B cell (primary cell): ENCODE data around the gene SLC39A7. TPM values are rescaled to one million over a fixed set of nuclear protein-coding genes. Genes with fewer than 3 reads are reported as not detected.

Experiments used
- ATAC-seq: fragments of 200-7000 bp; cut with Tn5 transposase; one replicate; pipeline ENCODE4 v1.10.0; 2021; ENCODE audit warnings: low read depth, mild to moderate bottlenecking, moderate number of reproducible peaks, moderate library complexity
- CTCF ChIA-PET: fragments of 350-600 bp; sonication (Branson Sonifier 250); formaldehyde crosslinking; loops from one replicate; lab custom pipeline; 2021; ENCODE audit warnings: antibody characterized with exemption, inconsistent platforms; lab: Charles Lee
- POLR2A ChIA-PET: fragments of 350-600 bp; sonication (Branson Sonifier 250); formaldehyde crosslinking; loops from one replicate; lab custom pipeline; 2021; ENCODE audit warnings: antibody characterized with exemption; lab: Charles Lee
- DNase-seq: peaks from one replicate; pipeline ENCODE4 v3.0.0; 2013
- H2AFZ ChIP-seq: 2 replicates; pipeline ENCODE4 v1.6.1; 2012; ENCODE audit warnings: mild to moderate bottlenecking, low read depth, low read length; ENCODE audit not compliant: insufficient read depth, poor library complexity, severe bottlenecking
- H3K27ac ChIP-seq, 2 donors: 1 replicate in 1 of 2; 2 replicates in 1 of 2; pipeline ENCODE4 v1.5.1; 2012 to 2013; ENCODE audit warnings: low read length in 2 of 2, mild to moderate bottlenecking in 2 of 2, moderate library complexity in 1 of 2
- H3K27me3 ChIP-seq, 4 experiments: fragments of 200-600 bp in 1 of 4; sonication (generic) in 1 of 4; replicated peaks in 1 of 4; 1 replicate in 2 of 4; 2 replicates in 2 of 4; pipeline versions ENCODE4 v1.6.1 to v1.7.0; 2013 to 2016; ENCODE audit warnings: low read length in 3 of 4, mild to moderate bottlenecking in 2 of 4, mixed read lengths in 1 of 4, moderate library complexity in 1 of 4; ENCODE audit not compliant: insufficient read depth in 4 of 4, control insufficient read depth in 3 of 4; ENCODE audit errors: control extremely low read depth in 1 of 4
- H3K36me3 ChIP-seq, 2 experiments: replicated peaks in 1 of 2; 1 replicate in 1 of 2; 2 replicates in 1 of 2; pipeline versions ENCODE4 v1.6.1 to v1.7.1; 2013; ENCODE audit warnings: low read length in 1 of 2; ENCODE audit not compliant: insufficient read depth in 2 of 2, control insufficient read depth in 1 of 2; ENCODE audit errors: control extremely low read depth in 1 of 2, extremely low read depth in 1 of 2
- H3K4me1 ChIP-seq, 2 donors: fragments of 200-600 bp in 1 of 2; sonication (generic) in 1 of 2; 1 replicate in 1 of 2; 2 replicates in 1 of 2; pipeline versions ENCODE4 v1.5.1 to v1.6.1; 2013 to 2017; ENCODE audit warnings: low read length in 2 of 2; ENCODE audit not compliant: control insufficient read depth in 2 of 2, insufficient read depth in 2 of 2
- H3K4me2 ChIP-seq: replicated peaks from 2 replicates; pipeline ENCODE3; 2012; ENCODE audit warnings: mild to moderate bottlenecking, low read depth, low read length; ENCODE audit not compliant: poor library complexity, severe bottlenecking
- H3K4me3 ChIP-seq, 5 experiments: fragments of 200-600 bp in 1 of 5; sonication (generic) in 1 of 5; 1 replicate in 3 of 5; 2 replicates in 2 of 5; pipeline versions ENCODE4 v1.5.1 to v1.7.0; 2011 to 2016; ENCODE audit warnings: low read length in 4 of 5, mild to moderate bottlenecking in 4 of 5, low read depth in 2 of 5, control low read depth in 1 of 5, moderate library complexity in 1 of 5; ENCODE audit not compliant: insufficient read depth in 1 of 5; ENCODE audit errors: control extremely low read depth in 1 of 5, extremely low read depth in 1 of 5
- H3K79me2 ChIP-seq: fragments of 200-600 bp; sonication (generic); one replicate; pipeline ENCODE4 v1.6.0; 2016; ENCODE audit warnings: low read length; ENCODE audit not compliant: control insufficient read depth, insufficient read depth
- H3K9ac ChIP-seq: fragments of 200-600 bp; sonication (generic); 2 replicates; pipeline ENCODE4 v1.6.1; 2017; ENCODE audit warnings: mild to moderate bottlenecking, low read length, moderate library complexity
- H3K9me3 ChIP-seq, 3 donors: one replicate each; pipeline versions ENCODE4 v1.6.1 to v1.7.1; 2013; ENCODE audit warnings: low read length in 2 of 3; ENCODE audit not compliant: control insufficient read depth in 2 of 3, insufficient read depth in 1 of 3; ENCODE audit errors: control extremely low read depth in 1 of 3
- H4K20me1 ChIP-seq: 2 replicates; pipeline ENCODE4 v1.6.0; 2012; ENCODE audit warnings: mild to moderate bottlenecking, low read length; ENCODE audit not compliant: insufficient read depth, control insufficient read depth, poor library complexity, severe bottlenecking
- H3K27ac Mint-ChIP-seq: one replicate; pipeline ENCODE4 v1.8.0; 2021; ENCODE audit warnings: mixed read lengths
- H3K27me3 Mint-ChIP-seq: one replicate; pipeline ENCODE4 v1.8.0; 2021; ENCODE audit warnings: mixed read lengths
- H3K4me1 Mint-ChIP-seq: one replicate; pipeline ENCODE4 v1.8.0; 2021; ENCODE audit warnings: mixed read lengths
- H3K4me3 Mint-ChIP-seq: one replicate; pipeline ENCODE4 v1.8.0; 2021; ENCODE audit warnings: mixed read lengths
- H3K9me3 Mint-ChIP-seq: one replicate; pipeline ENCODE4 v1.8.0; 2022; ENCODE audit warnings: mixed read lengths; ENCODE audit not compliant: insufficient read depth
- EZH2 ChIP-seq: IDR thresholded peaks from 2 replicates; pipeline ENCODE4 v1.6.1; 2012; ENCODE audit warnings: borderline replicate concordance, low read depth, mild to moderate bottlenecking, moderate library complexity, low read length; ENCODE audit not compliant: insufficient read depth, poor library complexity, severe bottlenecking
- WGBS: methylation state at CpG from one replicate; pipeline ENCODE4 v1.1.5; 2013; ENCODE audit warnings: missing lambda C conversion rate; ENCODE audit not compliant: insufficient coverage; 5-methylcytosine and 5-hydroxymethylcytosine counted together
- intact Hi-C: fragments of 100-400 bp; cut with micrococcal nuclease; formaldehyde crosslinking; loops from one replicate; pipeline ENCODE4 v1.10.0; 2022
- polyA plus RNA-seq: library from polyadenylated mRNA; depleted of rRNA; stranded (reverse); fragments of >200 nt; gene quantifications from 2 replicates; pipeline ENCODE4 v1.2.3, GENCODE V29; 2012
- total RNA-seq, 2 donors: library from RNA; stranded (reverse); fragments of 120-200 nt in 1 of 2; gene quantifications; 1 replicate in 1 of 2; 2 replicates in 1 of 2; pipeline versions ENCODE4 v1.2.3 to v1.2.4, GENCODE V29; 2013 to 2022
- TF ChIP-seq, protein P1 (sequence below): fragments of 200-600 bp; IDR thresholded peaks from one replicate; pipeline ENCODE4 v1.8.0; 2022; ENCODE audit warnings: antibody characterized with exemption, mild to moderate bottlenecking

The SLC39A7 gene
- total and polyA plus RNA-seq, 2 donors (not counting 1 experiment from before 2014, with no cell fraction given), result 18.7 to 29.6 TPM

DNA sequence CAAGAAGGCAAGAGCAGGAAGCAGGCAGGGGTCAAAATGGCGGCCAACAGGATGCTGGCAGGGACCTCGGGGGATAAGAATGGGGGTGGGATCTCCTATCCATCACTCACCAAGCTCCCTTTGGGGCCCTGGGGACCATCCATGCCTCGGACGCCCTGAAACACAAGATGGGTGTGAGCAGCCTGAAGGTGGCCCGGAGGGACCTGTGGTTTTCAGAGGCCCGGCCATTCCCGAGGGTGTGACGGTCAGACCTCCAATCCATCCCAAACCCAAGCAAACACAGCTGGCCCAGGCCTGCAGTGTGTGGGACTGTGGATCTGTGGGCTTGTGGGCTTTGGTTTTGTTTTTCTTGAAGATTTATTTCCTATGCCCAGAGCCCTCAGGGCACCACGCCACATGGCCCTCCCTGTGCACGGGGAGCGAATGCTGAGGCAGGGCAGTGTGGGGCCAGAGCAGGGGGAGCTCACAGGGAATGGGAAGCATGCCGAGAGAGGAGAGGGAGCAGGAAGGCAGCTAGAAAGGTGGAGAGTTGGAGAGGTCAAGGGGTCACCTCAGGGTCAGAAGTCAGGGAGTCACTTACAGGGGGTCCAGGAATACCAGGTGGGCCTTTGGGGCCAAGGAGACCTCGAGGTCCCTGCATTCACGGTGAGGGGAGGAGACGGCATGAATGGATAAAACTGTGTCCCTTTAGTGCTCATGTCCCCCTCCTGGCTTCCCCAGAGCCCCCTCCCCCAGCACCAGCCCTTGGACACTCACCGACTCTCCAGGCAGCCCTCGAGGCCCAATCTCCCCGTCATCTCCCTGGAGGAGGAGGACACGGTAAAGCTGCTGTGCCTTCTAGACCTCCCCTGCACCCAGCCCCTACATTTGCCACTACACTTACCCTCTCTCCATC lies 22.9 kb upstream of the SLC39A7 start:
- TF ChIP-seq, protein P1, sequence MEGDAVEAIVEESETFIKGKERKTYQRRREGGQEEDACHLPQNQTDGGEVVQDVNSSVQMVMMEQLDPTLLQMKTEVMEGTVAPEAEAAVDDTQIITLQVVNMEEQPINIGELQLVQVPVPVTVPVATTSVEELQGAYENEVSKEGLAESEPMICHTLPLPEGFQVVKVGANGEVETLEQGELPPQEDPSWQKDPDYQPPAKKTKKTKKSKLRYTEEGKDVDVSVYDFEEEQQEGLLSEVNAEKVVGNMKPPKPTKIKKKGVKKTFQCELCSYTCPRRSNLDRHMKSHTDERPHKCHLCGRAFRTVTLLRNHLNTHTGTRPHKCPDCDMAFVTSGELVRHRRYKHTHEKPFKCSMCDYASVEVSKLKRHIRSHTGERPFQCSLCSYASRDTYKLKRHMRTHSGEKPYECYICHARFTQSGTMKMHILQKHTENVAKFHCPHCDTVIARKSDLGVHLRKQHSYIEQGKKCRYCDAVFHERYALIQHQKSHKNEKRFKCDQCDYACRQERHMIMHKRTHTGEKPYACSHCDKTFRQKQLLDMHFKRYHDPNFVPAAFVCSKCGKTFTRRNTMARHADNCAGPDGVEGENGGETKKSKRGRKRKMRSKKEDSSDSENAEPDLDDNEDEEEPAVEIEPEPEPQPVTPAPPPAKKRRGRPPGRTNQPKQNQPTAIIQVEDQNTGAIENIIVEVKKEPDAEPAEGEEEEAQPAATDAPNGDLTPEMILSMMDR, result no peak
- no peak for TF ChIP-seq EZH2
- Histone ChIP-seq H3K4me2 (no peak overlapping the region), H3K79me2 (no peaks in the 10 kb centered on the region), H2AFZ (no peak overlapping the region), H3K4me1 (peaks cover under 1 to 5% of the 10 kb centered on the region in 2 donors), H3K27ac (no peak overlapping the region), H4K20me1 (no peaks in the 10 kb centered on the region), H3K27me3 (peaks cover 0 to 10% (median 4%) of the 10 kb centered on the region in 4 experiments), H3K9ac (no peak overlapping the region), H3K4me3 (no peak overlapping the region), H3K9me3 (peaks cover 0 to 5% (median 0%) of the 10 kb centered on the region in 3 donors), H3K36me3 (no peaks in the 10 kb centered on the region)
- POLR2A ChIA-PET, result no interaction called here
- H3K4me1 Mint-ChIP-seq, result peaks cover 2% of the 10 kb centered on the region
- peaks cover 2% of the 10 kb centered on the region for H3K9me3 Mint-ChIP-seq
- CTCF ChIA-PET, result interaction anchor here (1.4 kb wide), 1 partner anchor 9 kb away, joined by 3 read pairs; no protein-coding TSS in a partner anchor
- intact Hi-C loops, result no loop called here
- no peak overlapping the region for H3K27ac Mint-ChIP-seq
- H3K4me3 Mint-ChIP-seq, result no peak overlapping the region
- peaks cover 17% of the 10 kb centered on the region for H3K27me3 Mint-ChIP-seq
- 91% methylated on average over 9 of the region's 19 CpGs for WGBS
- DNase-seq (no peak), ATAC-seq (no peak)
